Kidney epithelial cell (primary cell): Measurements from ENCODE around the gene USP24. TPM values are rescaled to one million over a fixed set of nuclear protein-coding genes. Genes with fewer than 3 reads are reported as not detected.

ENCODE experiments used
- DNase-seq: peaks from one replicate; pipeline ENCODE4 v3.0.0-alpha.2; 2010; ENCODE audit warnings: low read depth
- H3K27me3 ChIP-seq: 2 replicates; pipeline ENCODE4 v1.6.0; 2011; ENCODE audit warnings: low read length; ENCODE audit not compliant: control insufficient read depth, insufficient read depth
- H3K36me3 ChIP-seq: 2 replicates; pipeline ENCODE4 v1.5.1; 2011; ENCODE audit warnings: low read length; ENCODE audit not compliant: control insufficient read depth, insufficient read depth
- H3K4me3 ChIP-seq: 2 replicates; pipeline ENCODE4 v1.5.1; 2011; ENCODE audit warnings: low read depth, mild to moderate bottlenecking, control low read depth, low read length
- total RNA-seq: library from RNA; depleted of rRNA; stranded (reverse); fragments of >200 nt; gene quantifications from 2 replicates; pipeline ENCODE4 v1.2.3, GENCODE V29; 2015
- TF ChIP-seq, protein P1 (sequence below): IDR thresholded peaks from 2 replicates; pipeline ENCODE4 v1.5.1; 2011; ENCODE audit warnings: mild to moderate bottlenecking, moderate library complexity, low read length, control low read depth, inconsistent platforms; ENCODE audit not compliant: insufficient read depth, poor library complexity, severe bottlenecking

The USP24 gene
- total RNA-seq, 1 donor from 2014 or later: 27.2 TPM

DNA sequence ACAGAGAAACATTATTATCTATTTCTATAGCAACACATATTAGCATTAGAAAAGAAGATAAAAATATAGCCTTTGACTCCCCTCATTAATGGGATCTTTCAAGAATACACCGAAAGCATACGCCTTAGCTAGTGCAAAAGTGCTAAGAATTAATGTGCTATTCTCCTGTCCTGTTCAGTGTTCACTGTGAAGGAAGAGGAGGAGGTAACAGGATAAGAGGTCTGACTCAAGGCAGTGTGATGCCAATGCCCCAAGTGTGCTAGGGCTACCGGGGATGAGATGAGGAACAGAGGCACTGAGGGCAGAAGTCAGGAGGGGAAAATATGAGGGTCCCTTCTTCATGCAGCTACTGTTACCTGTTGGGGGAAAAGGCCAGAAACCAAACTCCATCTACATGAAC, 43.5 kb downstream of the USP24 start:
- H3K27me3 ChIP-seq: no peaks in the 10 kb centered on the region
- DNase-seq: no peak
- TF ChIP-seq, protein P1, sequence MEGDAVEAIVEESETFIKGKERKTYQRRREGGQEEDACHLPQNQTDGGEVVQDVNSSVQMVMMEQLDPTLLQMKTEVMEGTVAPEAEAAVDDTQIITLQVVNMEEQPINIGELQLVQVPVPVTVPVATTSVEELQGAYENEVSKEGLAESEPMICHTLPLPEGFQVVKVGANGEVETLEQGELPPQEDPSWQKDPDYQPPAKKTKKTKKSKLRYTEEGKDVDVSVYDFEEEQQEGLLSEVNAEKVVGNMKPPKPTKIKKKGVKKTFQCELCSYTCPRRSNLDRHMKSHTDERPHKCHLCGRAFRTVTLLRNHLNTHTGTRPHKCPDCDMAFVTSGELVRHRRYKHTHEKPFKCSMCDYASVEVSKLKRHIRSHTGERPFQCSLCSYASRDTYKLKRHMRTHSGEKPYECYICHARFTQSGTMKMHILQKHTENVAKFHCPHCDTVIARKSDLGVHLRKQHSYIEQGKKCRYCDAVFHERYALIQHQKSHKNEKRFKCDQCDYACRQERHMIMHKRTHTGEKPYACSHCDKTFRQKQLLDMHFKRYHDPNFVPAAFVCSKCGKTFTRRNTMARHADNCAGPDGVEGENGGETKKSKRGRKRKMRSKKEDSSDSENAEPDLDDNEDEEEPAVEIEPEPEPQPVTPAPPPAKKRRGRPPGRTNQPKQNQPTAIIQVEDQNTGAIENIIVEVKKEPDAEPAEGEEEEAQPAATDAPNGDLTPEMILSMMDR: no peak
- H3K36me3 ChIP-seq: no peaks in the 10 kb centered on the region
- H3K4me3 ChIP-seq: no peak overlapping the region

DNA sequence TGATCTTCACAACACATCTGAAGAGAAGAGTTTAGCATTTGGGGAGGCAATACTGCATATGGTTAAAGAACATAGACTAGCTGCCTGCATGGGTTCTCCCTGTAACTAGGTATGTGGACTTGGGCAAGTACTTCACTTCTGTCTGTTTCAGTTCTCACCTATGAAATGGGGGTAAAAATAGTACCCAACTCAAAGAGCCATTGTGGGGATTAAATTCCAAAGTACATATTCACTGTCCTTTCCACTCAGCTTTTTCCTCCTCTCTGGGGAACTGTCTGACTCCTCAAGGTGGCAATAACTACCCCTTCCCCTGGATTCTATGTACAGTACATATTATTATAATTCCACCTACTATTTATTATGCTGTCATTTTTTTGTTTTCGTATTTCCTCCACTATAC, 44.7 kb downstream of the USP24 start:
- TF ChIP-seq, protein P1: no peak

DNA sequence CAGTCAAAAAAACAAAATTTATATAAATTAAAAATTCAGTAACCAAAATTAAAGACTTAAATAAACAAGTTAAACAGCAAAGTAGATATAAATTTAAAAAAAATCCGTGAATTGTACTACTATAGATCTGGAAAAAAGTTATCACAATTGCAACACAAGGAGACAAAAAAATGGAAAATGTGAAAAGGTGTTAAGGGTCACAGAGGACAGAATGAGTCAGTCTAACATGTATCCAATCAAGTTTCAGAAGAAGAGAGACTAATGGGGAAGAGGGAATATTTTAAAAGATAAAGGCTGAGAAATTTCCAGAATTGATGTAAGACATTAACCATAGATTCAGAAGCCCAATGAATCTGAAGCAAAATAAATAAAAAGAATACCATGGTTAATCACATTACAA, 46.0 kb downstream of the USP24 start:
- TF ChIP-seq, protein P1: no peak
- DNase-seq: no peak
- H3K27me3 ChIP-seq: no peaks in the 10 kb centered on the region
- no peak overlapping the region for H3K4me3 ChIP-seq
- H3K36me3 ChIP-seq: no peaks in the 10 kb centered on the region

More for the DNA sequence above, 44.7 kb downstream of the USP24 start:
- H3K36me3 ChIP-seq: no peaks in the 10 kb centered on the region
- no peak for DNase-seq
- no peak overlapping the region for H3K4me3 ChIP-seq
- no peaks in the 10 kb centered on the region for H3K27me3 ChIP-seq

DNA sequence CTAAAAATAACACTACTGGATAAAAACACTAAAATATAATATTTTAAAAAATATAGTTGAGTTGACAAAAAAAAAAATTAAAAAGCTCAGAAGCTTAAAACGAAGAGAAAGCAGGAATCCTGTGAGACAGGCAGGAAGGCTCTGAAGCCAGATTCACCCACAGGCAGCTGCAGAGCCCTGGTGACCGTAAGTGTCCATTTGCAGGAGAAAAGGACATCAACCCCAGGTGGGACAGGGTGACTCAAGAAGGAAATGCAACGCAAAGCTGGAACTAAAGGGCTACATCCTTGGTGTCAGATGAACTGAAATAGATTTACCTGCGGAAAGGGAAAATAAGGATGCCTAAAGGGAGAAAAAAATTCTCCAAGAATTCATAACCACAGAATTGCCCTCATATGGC, 46.8 kb downstream of the USP24 start:
- TF ChIP-seq, protein P1: no peak
- no peaks in the 10 kb centered on the region for H3K36me3 ChIP-seq
- no peak for DNase-seq
- no peaks in the 10 kb centered on the region for H3K27me3 ChIP-seq
- no peak overlapping the region for H3K4me3 ChIP-seq

DNA sequence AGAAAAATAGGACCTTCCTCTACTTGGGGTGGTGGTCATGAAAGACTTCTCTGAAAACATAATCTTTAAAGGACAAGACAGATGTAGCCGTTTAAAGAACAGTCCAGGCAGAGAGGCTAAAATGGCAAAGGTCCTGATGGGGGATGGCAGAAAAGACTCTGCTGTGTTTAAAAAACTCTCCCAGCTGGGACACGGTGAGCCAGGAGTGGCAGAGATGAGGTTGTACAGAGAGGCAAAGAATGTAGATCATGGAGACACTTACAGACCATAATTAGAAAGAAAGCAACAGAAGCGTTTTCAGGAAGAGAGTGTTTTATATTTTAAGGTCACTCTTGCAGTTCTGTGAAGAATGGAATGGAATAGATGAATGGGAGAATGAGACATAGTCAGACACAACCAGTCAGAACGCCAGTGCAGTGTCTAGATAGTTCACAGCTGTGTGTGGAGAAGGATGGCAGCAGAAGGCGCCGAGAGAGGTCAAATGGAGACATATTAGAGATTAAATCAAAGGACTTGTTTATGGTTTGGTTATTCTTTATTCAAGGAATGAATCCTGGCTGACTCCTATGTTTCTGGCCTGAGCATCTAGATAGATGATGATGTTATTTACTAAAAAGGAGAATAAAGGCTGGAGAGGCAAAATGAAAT, 47.8 kb downstream of the USP24 start:
- Histone ChIP-seq H3K4me3 (no peak overlapping the region), H3K27me3 (no peaks in the 10 kb centered on the region), H3K36me3 (no peaks in the 10 kb centered on the region)
- TF ChIP-seq, protein P1: no peak
- no peak for DNase-seq

DNA sequence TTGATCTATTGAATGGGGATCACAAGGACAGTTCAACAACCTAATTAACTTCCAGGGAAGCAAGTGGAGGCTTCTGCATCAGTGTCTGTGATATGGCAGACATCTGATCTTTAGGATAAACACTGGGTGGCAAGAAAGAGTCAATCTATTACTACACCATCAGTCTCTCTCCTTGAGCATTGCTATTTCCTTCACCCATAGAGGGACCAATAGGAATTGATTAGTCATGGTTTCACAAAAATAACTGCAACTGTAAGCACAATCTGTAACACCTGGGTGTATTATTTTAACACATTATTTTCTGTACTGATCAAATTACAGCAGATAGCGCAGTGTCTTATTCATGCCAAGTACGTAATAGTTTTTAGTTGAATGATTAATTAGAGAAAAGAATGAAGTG, 50.3 kb downstream of the USP24 start:
- TF ChIP-seq, protein P1: no peak
- DNase-seq: no peak
- Histone ChIP-seq H3K27me3 (no peaks in the 10 kb centered on the region), H3K36me3 (no peaks in the 10 kb centered on the region), H3K4me3 (no peak overlapping the region)
